COLO668 (cell line): ENCODE measurements around the gene FBN2.
A peak's percentile ranks its signal among the peaks of the same experiment; 100 is the strongest.

Experiments
- DNase-seq: peaks from one replicate; lab custom pipeline; 2025; ENCODE audit not compliant: unreplicated experiment; lab: John Stamatoyannopoulos, UW

The FBN2 gene

GRCh38 chr5:128538000-128538249 lies at the start of gene FBN2:
Gene FBN2 (minus strand): TSS chr5:128538245. CDS start chr5:128537603, 642 bp downstream.
- no peak for DNase-seq

GRCh38 chr5:128587275-128587674 lies 49.2 kb upstream of the FBN2 start:
- no peak for DNase-seq

- DNase-seq = no peak
Observed at GRCh38 chr5:128586848-128587247, 48.8 kb upstream of the FBN2 start.

- no peak for DNase-seq
Observed at GRCh38 chr5:128579639-128580038, 41.6 kb upstream of the FBN2 start.

GRCh38 chr5:128579093-128579492 lies 41.0 kb upstream of the FBN2 start:
- DNase-seq = no peak

GRCh38 chr5:128574041-128574440 lies 36.0 kb upstream of the FBN2 start:
- no peak for DNase-seq

- DNase-seq = no peak
Observed at GRCh38 chr5:128572930-128573319, 34.9 kb upstream of the FBN2 start.

GRCh38 chr5:128572051-128572929 lies 34.2 kb upstream of the FBN2 start:
- DNase-seq = no peak

GRCh38 chr5:128566178-128566577 lies 28.1 kb upstream of the FBN2 start:
- no peak for DNase-seq

- no peak for DNase-seq
Observed at GRCh38 chr5:128559300-128560297, 21.6 kb upstream of the FBN2 start.

GRCh38 chr5:128553747-128554146 lies 15.7 kb upstream of the FBN2 start:
- DNase-seq = no peak

GRCh38 chr5:128551476-128551875 lies 13.4 kb upstream of the FBN2 start:
- no peak for DNase-seq

GRCh38 chr5:128549496-128549895 lies 11.5 kb upstream of the FBN2 start:
- DNase-seq = no peak

GRCh38 chr5:128546658-128547281 lies 8.7 kb upstream of the FBN2 start:
- DNase-seq = no peak

- no peak for DNase-seq
Observed at GRCh38 chr5:128541385-128541784, 3.3 kb upstream of the FBN2 start.

- DNase-seq = no peak
Observed at GRCh38 chr5:128539038-128539429, 989 bp upstream of the FBN2 start.

- DNase-seq = peak; percentile 24
Observed at GRCh38 chr5:128538250-128539037, 399 bp upstream of the FBN2 start.

GRCh38 chr5:128537221-128537999 lies 635 bp downstream of the FBN2 start:
- DNase-seq = peak; percentile 55

GRCh38 chr5:128536254-128537220 lies 1.5 kb downstream of the FBN2 start:
- DNase-seq = no peak
